ENCODE results near the gene RNF220. TPM values are rescaled to one million over a fixed set of nuclear protein-coding genes. Genes with fewer than 3 reads are reported as not detected.

RNF220 gene
- total RNA-seq, 2 donors from 2014 or later, result 54.8 to 88.7 TPM

GRCh38 chr1:44642255-44642654, 237.2 kb downstream of the RNF220 start:
- peaks cover 5% of the 10 kb centered on the region for H3K4me1 Mint-ChIP-seq
- ATAC-seq (replicated peaks), result no peak
- no peaks in the 10 kb centered on the region for H3K27me3 Mint-ChIP-seq
- H3K9me3 Mint-ChIP-seq, result no peaks in the 10 kb centered on the region
- no peak overlapping the region for H3K4me3 Mint-ChIP-seq
- H3K36me3 Mint-ChIP-seq (ENCODE audit: low read depth), result peaks cover 97% of the 10 kb centered on the region
- H3K27ac Mint-ChIP-seq, result peak overlapping the region; percentile 75

GRCh38 chr1:44642925-44643324, 237.9 kb downstream of the RNF220 start:
- peaks cover 97% of the 10 kb centered on the region for H3K36me3 Mint-ChIP-seq (ENCODE audit: low read depth)
- ATAC-seq (replicated peaks), result no peak
- peak overlapping the region; percentile 75 for H3K27ac Mint-ChIP-seq

GRCh38 chr1:44643721-44644334, 238.8 kb downstream of the RNF220 start:
- peak overlapping the region; percentile 75 for H3K27ac Mint-ChIP-seq
- H3K4me3 Mint-ChIP-seq, result no peak overlapping the region
- ATAC-seq (replicated peaks), result no peak
- no peaks in the 10 kb centered on the region for H3K9me3 Mint-ChIP-seq
- H3K27me3 Mint-ChIP-seq, result no peaks in the 10 kb centered on the region
- peaks cover 97% of the 10 kb centered on the region for H3K36me3 Mint-ChIP-seq (ENCODE audit: low read depth)
- H3K4me1 Mint-ChIP-seq, result peaks cover 5% of the 10 kb centered on the region

More at GRCh38 chr1:44642925-44643324, 237.9 kb downstream of the RNF220 start:
- no peaks in the 10 kb centered on the region for H3K27me3 Mint-ChIP-seq
- H3K4me1 Mint-ChIP-seq, result peaks cover 5% of the 10 kb centered on the region
- H3K4me3 Mint-ChIP-seq, result no peak overlapping the region
- no peaks in the 10 kb centered on the region for H3K9me3 Mint-ChIP-seq

GRCh38 chr1:44644806-44645205, 239.8 kb downstream of the RNF220 start:
- Mint-ChIP-seq H3K36me3 (ENCODE audit: low read depth) (peaks cover 95% of the 10 kb centered on the region), H3K27me3 (no peaks in the 10 kb centered on the region), H3K27ac (peak overlapping the region; percentile 28), H3K4me1 (peaks cover 5% of the 10 kb centered on the region), H3K4me3 (no peak overlapping the region), H3K9me3 (no peaks in the 10 kb centered on the region)
- ATAC-seq (replicated peaks), result no peak

GRCh38 chr1:44645476-44646244, 240.6 kb downstream of the RNF220 start:
- Mint-ChIP-seq H3K9me3 (no peaks in the 10 kb centered on the region), H3K4me1 (peaks cover 5% of the 10 kb centered on the region), H3K4me3 (no peak overlapping the region), H3K27me3 (no peaks in the 10 kb centered on the region), H3K36me3 (ENCODE audit: low read depth) (peaks cover 87% of the 10 kb centered on the region), H3K27ac (no peak overlapping the region)
- no peak for ATAC-seq (replicated peaks)

- Mint-ChIP-seq H3K4me3 (no peak overlapping the region), H3K4me1 (peaks cover 5% of the 10 kb centered on the region), H3K9me3 (no peaks in the 10 kb centered on the region)
Measured at GRCh38 chr1:44646261-44647110, 241.4 kb downstream of the RNF220 start.

GRCh38 chr1:44647896-44648295, 242.8 kb downstream of the RNF220 start:
- peak overlapping the region; percentile 65 for H3K27ac Mint-ChIP-seq
- H3K27me3 Mint-ChIP-seq, result no peaks in the 10 kb centered on the region
- ATAC-seq (replicated peaks), result no peak
- no peaks in the 10 kb centered on the region for H3K4me1 Mint-ChIP-seq
- H3K4me3 Mint-ChIP-seq, result no peak overlapping the region
- no peaks in the 10 kb centered on the region for H3K9me3 Mint-ChIP-seq
- peaks cover 71% of the 10 kb centered on the region for H3K36me3 Mint-ChIP-seq (ENCODE audit: low read depth)

More at GRCh38 chr1:44646261-44647110, 241.4 kb downstream of the RNF220 start:
- Mint-ChIP-seq H3K27me3 (no peaks in the 10 kb centered on the region), H3K36me3 (ENCODE audit: low read depth) (peaks cover 85% of the 10 kb centered on the region), H3K27ac (peak overlapping the region; percentile 59)
- no peak for ATAC-seq (replicated peaks)

GRCh38 chr1:44648529-44649250, 243.6 kb downstream of the RNF220 start:
- Mint-ChIP-seq H3K27ac (peak overlapping the region; percentile 29), H3K9me3 (no peaks in the 10 kb centered on the region), H3K27me3 (no peaks in the 10 kb centered on the region), H3K4me3 (no peak overlapping the region), H3K4me1 (no peaks in the 10 kb centered on the region), H3K36me3 (ENCODE audit: low read depth) (peaks cover 63% of the 10 kb centered on the region)
- ATAC-seq (replicated peaks), result no peak

- no peak overlapping the region for H3K4me3 Mint-ChIP-seq
- H3K36me3 Mint-ChIP-seq (ENCODE audit: low read depth), result peaks cover 52% of the 10 kb centered on the region
Measured at GRCh38 chr1:44649788-44650158, 244.7 kb downstream of the RNF220 start.

GRCh38 chr1:44650159-44650831, 245.2 kb downstream of the RNF220 start:
- Mint-ChIP-seq H3K36me3 (ENCODE audit: low read depth) (peaks cover 47% of the 10 kb centered on the region), H3K27ac (no peak overlapping the region), H3K4me3 (no peak overlapping the region), H3K27me3 (no peaks in the 10 kb centered on the region), H3K9me3 (no peaks in the 10 kb centered on the region), H3K4me1 (no peaks in the 10 kb centered on the region)
- ATAC-seq (replicated peaks), result no peak

More at GRCh38 chr1:44649788-44650158, 244.7 kb downstream of the RNF220 start:
- Mint-ChIP-seq H3K27me3 (no peaks in the 10 kb centered on the region), H3K27ac (peak overlapping the region; percentile 29), H3K9me3 (no peaks in the 10 kb centered on the region), H3K4me1 (no peaks in the 10 kb centered on the region)
- ATAC-seq (replicated peaks), result no peak

- Mint-ChIP-seq H3K4me1 (no peaks in the 10 kb centered on the region), H3K4me3 (no peak overlapping the region), H3K36me3 (ENCODE audit: low read depth) (peaks cover 39% of the 10 kb centered on the region), H3K9me3 (no peaks in the 10 kb centered on the region), H3K27ac (no peak overlapping the region), H3K27me3 (no peaks in the 10 kb centered on the region)
- ATAC-seq (replicated peaks), result no peak
Measured at GRCh38 chr1:44651069-44651468, 246.0 kb downstream of the RNF220 start.

- Mint-ChIP-seq H3K9me3 (no peaks in the 10 kb centered on the region), H3K36me3 (ENCODE audit: low read depth) (peaks cover 27% of the 10 kb centered on the region), H3K27ac (no peak overlapping the region), H3K4me1 (no peaks in the 10 kb centered on the region), H3K27me3 (no peaks in the 10 kb centered on the region), H3K4me3 (no peak overlapping the region)
- ATAC-seq (replicated peaks), result peak; percentile 93
Measured at GRCh38 chr1:44652445-44653106, 247.5 kb downstream of the RNF220 start.
